Peyer's patch (tissue), 4 donors: ENCODE measurements around the gene THOC6.

Experiments used
- CTCF ChIP-seq, 6 experiments: fragments of 450-650 bp in 4 of 6; fragments of 200-600 bp in 2 of 6; sonication (generic) in 1 of 6; IDR thresholded peaks; one replicate each; pipeline ENCODE4 v1.5.1; 2017 to 2019; ENCODE audit warnings: antibody characterized with exemption in 6 of 6, mild to moderate bottlenecking in 3 of 6, moderate library complexity in 1 of 6
- POLR2A ChIP-seq, 2 donors: fragments of 450-650 bp; IDR thresholded peaks; one replicate each; pipeline ENCODE4 v1.5.1; 2017; ENCODE audit warnings: antibody characterized with exemption in 2 of 2, mild to moderate bottlenecking in 2 of 2, moderate library complexity in 2 of 2

GRCh38 chr16:3038896-3039295, 15.1 kb downstream of the THOC6 start:
- TF ChIP-seq CTCF (IDR thresholded peaks at IDR 0.05) (no peak), POLR2A (IDR thresholded peaks at IDR 0.05) (peak; percentile 34 to 58)
